Keratinocyte (primary cell): ENCODE measurements around the gene RFTN1. TPM values are rescaled to one million over a fixed set of nuclear protein-coding genes. Genes with fewer than 3 reads are reported as not detected.

Source experiments
- DNase-seq: peaks from one replicate; pipeline ENCODE4 v3.0.0-alpha.2; 2011; ENCODE audit warnings: low read depth, missing footprints, low spot score
- FAIRE-seq: peaks from 2 replicates; lab custom pipeline; 2011; peaks lifted over from hg19 to GRCh38; lab: Jason Lieb, UNC
- H2AFZ ChIP-seq: 2 replicates; pipeline ENCODE4 v1.6.0; 2012; ENCODE audit warnings: low read length, control low read depth, inconsistent platforms; ENCODE audit not compliant: control insufficient read depth
- H3K27ac ChIP-seq: 2 replicates; pipeline ENCODE4 v1.5.1; 2011; ENCODE audit warnings: low read length; ENCODE audit not compliant: control insufficient read depth, insufficient read depth
- H3K27me3 ChIP-seq: 3 replicates; pipeline ENCODE4 v1.6.0; 2011; ENCODE audit warnings: low read length; ENCODE audit not compliant: control insufficient read depth, insufficient read depth; ENCODE audit errors: extremely low read depth
- H3K36me3 ChIP-seq, 2 experiments: 2 replicates in 1 of 2; 3 replicates in 1 of 2; pipeline ENCODE4 v1.5.1; 2011; ENCODE audit warnings: low read length in 2 of 2, mild to moderate bottlenecking in 1 of 2; ENCODE audit not compliant: control insufficient read depth in 2 of 2, insufficient read depth in 2 of 2; ENCODE audit errors: extremely low read depth in 1 of 2
- H3K4me1 ChIP-seq: 3 replicates; pipeline ENCODE4 v1.5.1; 2011; ENCODE audit warnings: low read length; ENCODE audit not compliant: control insufficient read depth, insufficient read depth; ENCODE audit errors: extremely low read depth
- H3K4me2 ChIP-seq: 3 replicates; pipeline ENCODE4 v1.6.0; 2011; ENCODE audit warnings: low read depth, low read length; ENCODE audit not compliant: control insufficient read depth, insufficient read depth; ENCODE audit errors: extremely low read depth
- H3K4me3 ChIP-seq, 3 experiments: fragments of 200-600 bp in 1 of 3; sonication (generic) in 1 of 3; 2 replicates in 2 of 3; 3 replicates in 1 of 3; pipeline ENCODE4 v1.5.1; 2011 to 2016; ENCODE audit warnings: low read length in 3 of 3, mild to moderate bottlenecking in 3 of 3, control low read depth in 2 of 3, inconsistent platforms in 1 of 3, low read depth in 1 of 3, mixed read lengths in 1 of 3, mixed run types in 1 of 3, moderate library complexity in 1 of 3; ENCODE audit not compliant: control insufficient read depth in 2 of 3, insufficient read depth in 2 of 3; ENCODE audit errors: extremely low read depth in 1 of 3
- H3K79me2 ChIP-seq: 2 replicates; pipeline ENCODE4 v1.6.0; 2012; ENCODE audit warnings: low read length; ENCODE audit not compliant: control insufficient read depth, insufficient read depth
- H3K9ac ChIP-seq: 3 replicates; pipeline ENCODE4 v1.6.0; 2011; ENCODE audit warnings: low read length; ENCODE audit not compliant: control insufficient read depth, insufficient read depth; ENCODE audit errors: extremely low read depth
- H3K9me1 ChIP-seq: 3 replicates; pipeline ENCODE4 v1.6.0; 2011; ENCODE audit warnings: low read length; ENCODE audit not compliant: control insufficient read depth, insufficient read depth; ENCODE audit errors: extremely low read depth
- H3K9me3 ChIP-seq: 2 replicates; pipeline ENCODE4 v1.5.1; 2012; ENCODE audit warnings: low read depth, low read length; ENCODE audit not compliant: control insufficient read depth
- H4K20me1 ChIP-seq: 3 replicates; pipeline ENCODE4 v1.6.0; 2011; ENCODE audit warnings: low read length; ENCODE audit not compliant: control insufficient read depth, insufficient read depth; ENCODE audit errors: extremely low read depth
- CTCF ChIP-seq, 3 experiments: IDR thresholded peaks in 1 of 3; conservative IDR thresholded peaks in 1 of 3; optimal IDR thresholded peaks in 1 of 3; 2 replicates in 2 of 3; 3 replicates in 1 of 3; pipeline versions ENCODE3 to v1.5.1; 2011; ENCODE audit warnings: low read length in 3 of 3, mild to moderate bottlenecking in 3 of 3, moderate library complexity in 2 of 3, control low read depth in 1 of 3, inconsistent platforms in 1 of 3; ENCODE audit not compliant: insufficient read depth in 2 of 3; ENCODE audit errors: extremely low read depth in 1 of 3
- EZH2 ChIP-seq: IDR thresholded peaks from one replicate; pipeline ENCODE4 v1.6.1; 2012; ENCODE audit warnings: inconsistent platforms, mild to moderate bottlenecking, low read length, moderate library complexity
- dilution Hi-C: fragments of 300-500 bp; cut with MboI; formaldehyde crosslinking; loops from one replicate; pipeline ENCODE4 v1.7.0; 2020; ENCODE audit warnings: low sequenced_read_pairs; ENCODE audit not compliant: extremely low pct_ligation_motif_present
- polyA plus RNA-seq, 5 experiments: library from polyadenylated mRNA; depleted of rRNA in 3 of 5; stranded (reverse) in 3 of 5; stranded (forward) in 1 of 5; unstranded in 1 of 5; fragments of >200 nt; gene quantifications; 1 replicate in 1 of 5; 2 replicates in 3 of 5; 3 replicates in 1 of 5; pipeline versions ENCODE4 v1.2.1 to v1.2.3, GENCODE V29; 2011 to 2012; ENCODE audit warnings: missing spikeins in 2 of 5, low read depth in 1 of 5, low replicate concordance in 1 of 5

RFTN1 gene
- polyA plus RNA-seq, 1 donor (not counting 4 experiments of a cell fraction or from before 2014, with no cell fraction given), result 18.0 TPM

GRCh38 chr3:16486951-16487480, 26.5 kb downstream of the RFTN1 start:
- FAIRE-seq, result no peak
- no peak overlapping the region for H2AFZ ChIP-seq
- no peak overlapping the region for H3K9ac ChIP-seq
- no peak for TF ChIP-seq EZH2
- TF ChIP-seq CTCF (optimal IDR thresholded peaks at IDR 0.05 in 1 of 3, IDR thresholded peaks at IDR 0.05 in 1 of 3, conservative IDR thresholded peaks at IDR 0.05 in 1 of 3; ENCODE audit: extremely low read depth in 1 of 3, insufficient read depth in 2 of 3, low read length in 3 of 3), result no peak
- no peak overlapping the region for H3K4me2 ChIP-seq
- no peaks in the 10 kb centered on the region for H3K4me1 ChIP-seq
- no peak overlapping the region for H3K27ac ChIP-seq
- H3K79me2 ChIP-seq, result no peaks in the 10 kb centered on the region
- no peak overlapping the region for H3K4me3 ChIP-seq
- peaks cover 0 to 3% of the 10 kb centered on the region in 2 experiments for H3K36me3 ChIP-seq
- H3K27me3 ChIP-seq, result no peaks in the 10 kb centered on the region
- no peaks in the 10 kb centered on the region for H3K9me3 ChIP-seq
- no peaks in the 10 kb centered on the region for H4K20me1 ChIP-seq
- H3K9me1 ChIP-seq, result no peaks in the 10 kb centered on the region
- DNase-seq, result no peak
- dilution Hi-C loops, result no loop called here

GRCh38 chr3:16486201-16486600, 27.3 kb downstream of the RFTN1 start:
- no peak for FAIRE-seq
- Histone ChIP-seq H3K9ac (no peak overlapping the region), H3K36me3 (peaks cover 0 to 3% of the 10 kb centered on the region in 2 experiments), H3K27ac (no peak overlapping the region), H2AFZ (no peak overlapping the region), H3K9me1 (no peaks in the 10 kb centered on the region), H3K9me3 (no peaks in the 10 kb centered on the region), H3K4me2 (no peak overlapping the region), H4K20me1 (no peaks in the 10 kb centered on the region), H3K27me3 (no peaks in the 10 kb centered on the region), H3K4me1 (peaks cover 8% of the 10 kb centered on the region), H3K4me3 (no peak overlapping the region), H3K79me2 (no peaks in the 10 kb centered on the region)
- dilution Hi-C loops, result no loop called here
- TF ChIP-seq CTCF (optimal IDR thresholded peaks at IDR 0.05 in 1 of 3, IDR thresholded peaks at IDR 0.05 in 1 of 3, conservative IDR thresholded peaks at IDR 0.05 in 1 of 3; ENCODE audit: extremely low read depth in 1 of 3, insufficient read depth in 2 of 3, low read length in 3 of 3) (no peak), EZH2 (no peak)
- no peak for DNase-seq
